Lung (tissue), 12 donors: ENCODE data around the gene TRAPPC14. TPM values are rescaled to one million over a fixed set of nuclear protein-coding genes. Genes with fewer than 3 reads are reported as not detected.
"Not testable (repeated sequence)": the region's sequence is repeated elsewhere in the genome, so short reads cannot be mapped to it uniquely, and the experiment has no call there.

Experiments
- ATAC-seq: fragments of 200-7000 bp; cut with Tn5 transposase; one replicate; pipeline ENCODE4 v1.9.1; 2020; ENCODE audit warnings: moderate number of reproducible peaks; ENCODE audit not compliant: insufficient read depth, low FRiP score
- DNase-seq, 3 donors: peaks; one replicate each; pipeline ENCODE4 v3.0.0-alpha.2; 2013 to 2017
- H3K27ac ChIP-seq, 2 donors: one replicate each; pipeline ENCODE4 v1.5.1; 2013; ENCODE audit warnings: mild to moderate bottlenecking in 2 of 2, moderate library complexity in 2 of 2, control low read depth in 1 of 2, inconsistent platforms in 1 of 2, low read depth in 1 of 2, low read length in 1 of 2
- H3K27me3 ChIP-seq, 3 donors: one replicate each; pipeline ENCODE4 v1.5.1; 2013; ENCODE audit warnings: low read length in 2 of 3; ENCODE audit not compliant: control insufficient read depth in 3 of 3, insufficient read depth in 3 of 3
- H3K36me3 ChIP-seq, 4 donors: one replicate each; pipeline ENCODE4 v1.5.1; 2013; ENCODE audit warnings: low read length in 4 of 4, mild to moderate bottlenecking in 1 of 4, moderate library complexity in 1 of 4; ENCODE audit not compliant: control insufficient read depth in 4 of 4, insufficient read depth in 4 of 4
- H3K4me1 ChIP-seq, 5 donors: one replicate each; pipeline ENCODE4 v1.5.1; 2013; ENCODE audit warnings: low read length in 5 of 5, mild to moderate bottlenecking in 2 of 5, moderate library complexity in 1 of 5; ENCODE audit not compliant: control insufficient read depth in 5 of 5, insufficient read depth in 5 of 5
- H3K4me3 ChIP-seq: one replicate; pipeline ENCODE4 v1.5.1; 2013; ENCODE audit warnings: mild to moderate bottlenecking, control low read depth, moderate library complexity
- H3K9ac ChIP-seq, 2 donors: one replicate each; pipeline ENCODE4 v1.5.1; 2013; ENCODE audit warnings: low read length in 2 of 2, control low read depth in 1 of 2; ENCODE audit not compliant: insufficient read depth in 1 of 2
- H3K9me3 ChIP-seq, 4 donors: one replicate each; pipeline ENCODE4 v1.5.1; 2013; ENCODE audit warnings: low read length in 3 of 4, mild to moderate bottlenecking in 1 of 4, moderate library complexity in 1 of 4; ENCODE audit not compliant: control insufficient read depth in 4 of 4, insufficient read depth in 3 of 4
- WGBS, 2 donors: extraction: QIAGEN DNeasy Blood & Tissue Kit; methylation state at CpG; one replicate each; pipeline ENCODE4 v1.1.7; 2013; 5-methylcytosine and 5-hydroxymethylcytosine counted together
- polyA plus RNA-seq, 2 donors: library from polyadenylated mRNA; stranded (reverse); fragments of 200-250 nt; gene quantifications; one replicate each; pipeline ENCODE4 v1.2.1, GENCODE V29; 2013
- total RNA-seq, 2 donors: library from RNA; depleted of rRNA in 1 of 2; stranded (reverse); fragments of >200 nt in 1 of 2; gene quantifications; one replicate each; pipeline ENCODE4 v1.2.1, GENCODE V29; 2014 to 2021
- TF ChIP-seq, protein P1 (sequence below): IDR thresholded peaks from 2 replicates; pipeline ENCODE4 v1.5.1; 2012; ENCODE audit warnings: mild to moderate bottlenecking; ENCODE audit errors: control extremely low read depth, extremely low read depth
- donor health status: control.
- donor health status: control.
- donor health status: Bipolar disorder and iron deficiency.
- donor health status: healthy.
- donor health status: DM: yes; HTN: yes; CAD: no.

Gene TRAPPC14
- total and polyA plus RNA-seq, 4 donors = 9.8 to 27.9 (median 19.5) TPM

DNA sequence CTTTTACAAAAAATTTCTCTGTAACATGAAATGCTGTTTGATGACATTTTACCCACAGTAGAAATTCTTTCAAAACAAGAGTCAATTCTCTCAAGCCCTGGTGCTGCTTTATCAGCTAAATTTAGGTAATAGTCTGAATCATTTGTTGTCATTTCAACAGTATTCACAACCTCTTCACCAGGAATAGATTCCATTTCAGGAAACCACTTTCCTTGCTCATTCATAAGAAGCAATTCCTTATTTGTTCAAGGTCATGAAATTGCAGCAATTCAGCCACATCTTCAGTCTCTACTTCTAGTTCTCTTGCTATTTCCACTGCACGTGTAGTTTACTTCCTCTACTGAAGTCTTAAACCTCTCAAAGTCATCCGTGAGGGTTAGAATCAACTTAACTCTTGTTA lies 33.3 kb upstream of the TRAPPC14 start:
- Histone ChIP-seq H3K9ac (no peak overlapping the region), H3K36me3 (no peaks in the 10 kb centered on the region), H3K27ac (no peak overlapping the region), H3K9me3 (no peaks in the 10 kb centered on the region), H3K4me1 (no peaks in the 10 kb centered on the region), H3K4me3 (no peak overlapping the region), H3K27me3 (no peaks in the 10 kb centered on the region)
- DNase-seq = no peak
- TF ChIP-seq, protein P1, sequence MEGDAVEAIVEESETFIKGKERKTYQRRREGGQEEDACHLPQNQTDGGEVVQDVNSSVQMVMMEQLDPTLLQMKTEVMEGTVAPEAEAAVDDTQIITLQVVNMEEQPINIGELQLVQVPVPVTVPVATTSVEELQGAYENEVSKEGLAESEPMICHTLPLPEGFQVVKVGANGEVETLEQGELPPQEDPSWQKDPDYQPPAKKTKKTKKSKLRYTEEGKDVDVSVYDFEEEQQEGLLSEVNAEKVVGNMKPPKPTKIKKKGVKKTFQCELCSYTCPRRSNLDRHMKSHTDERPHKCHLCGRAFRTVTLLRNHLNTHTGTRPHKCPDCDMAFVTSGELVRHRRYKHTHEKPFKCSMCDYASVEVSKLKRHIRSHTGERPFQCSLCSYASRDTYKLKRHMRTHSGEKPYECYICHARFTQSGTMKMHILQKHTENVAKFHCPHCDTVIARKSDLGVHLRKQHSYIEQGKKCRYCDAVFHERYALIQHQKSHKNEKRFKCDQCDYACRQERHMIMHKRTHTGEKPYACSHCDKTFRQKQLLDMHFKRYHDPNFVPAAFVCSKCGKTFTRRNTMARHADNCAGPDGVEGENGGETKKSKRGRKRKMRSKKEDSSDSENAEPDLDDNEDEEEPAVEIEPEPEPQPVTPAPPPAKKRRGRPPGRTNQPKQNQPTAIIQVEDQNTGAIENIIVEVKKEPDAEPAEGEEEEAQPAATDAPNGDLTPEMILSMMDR = no peak
- no peak for ATAC-seq
- 15 to 27% methylated on average over 2 of the region's 2 CpGs for WGBS, 2 donors

DNA sequence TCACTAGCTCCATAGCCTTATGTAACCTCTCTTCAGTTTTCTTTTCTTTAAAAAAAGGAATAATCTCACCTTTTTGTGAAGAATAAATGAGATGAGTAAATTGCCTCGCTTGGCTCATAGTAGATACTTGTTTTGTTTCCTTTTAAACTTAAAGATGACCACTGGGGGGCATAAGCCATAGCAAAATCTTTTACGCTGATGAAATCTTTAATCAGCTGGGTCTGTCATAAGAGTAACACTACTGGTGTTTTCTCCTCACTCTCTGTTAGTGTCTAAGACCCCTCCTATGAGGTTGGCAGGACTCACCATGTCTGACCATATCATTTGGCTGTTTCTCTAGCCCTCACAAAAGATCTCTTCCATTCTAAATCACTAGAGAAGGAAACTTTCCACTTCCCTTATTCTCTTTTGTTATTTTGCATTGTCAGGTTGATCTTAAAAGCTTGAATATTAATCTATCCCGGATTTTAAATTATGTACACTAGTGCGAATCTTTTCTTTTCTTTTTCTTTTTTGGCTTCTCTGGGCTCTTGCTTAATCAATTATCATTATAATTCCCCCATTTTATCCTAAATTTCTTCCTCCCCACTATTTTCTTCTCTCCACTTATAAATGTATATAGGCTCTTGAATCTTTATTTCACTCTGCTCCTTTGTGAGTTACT lies 31.7 kb upstream of the TRAPPC14 start:
- Histone ChIP-seq H3K4me1 (no peaks in the 10 kb centered on the region), H3K27ac (no peak overlapping the region), H3K9ac (no peak overlapping the region), H3K4me3 (no peak overlapping the region), H3K9me3 (no peaks in the 10 kb centered on the region), H3K36me3 (no peaks in the 10 kb centered on the region), H3K27me3 (no peaks in the 10 kb centered on the region)
- ATAC-seq (no peak), DNase-seq (peak in 2 of 3 donors; percentile 41 to 53)
- TF ChIP-seq, protein P1 = no peak
- WGBS, 2 donors = 59 to 64% methylated on average over 4 of the region's 4 CpGs

DNA sequence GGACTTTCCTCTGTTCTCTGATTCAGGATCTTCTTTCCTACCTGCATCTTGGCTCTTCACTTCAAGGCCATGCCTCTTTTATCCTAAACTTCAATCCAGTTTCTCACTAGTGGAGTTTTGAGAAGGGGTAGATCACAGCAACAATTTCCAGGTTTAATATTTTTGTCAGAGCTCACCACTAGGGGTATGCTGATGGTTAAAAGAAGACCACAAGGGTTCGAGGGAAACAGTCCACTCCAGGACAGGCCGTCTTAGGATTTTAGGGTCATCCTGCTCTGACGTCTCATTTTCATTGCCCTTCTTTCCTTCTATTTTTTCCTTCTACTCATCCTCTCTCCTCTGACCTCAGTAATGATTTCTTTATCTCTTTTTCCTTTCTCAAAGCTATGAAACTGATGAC lies 30.5 kb upstream of the TRAPPC14 start:
- TF ChIP-seq, protein P1 = no peak
- 78 to 79% methylated on average over 3 of the region's 3 CpGs for WGBS, 2 donors
- Histone ChIP-seq H3K9me3 (no peaks in the 10 kb centered on the region), H3K4me1 (no peaks in the 10 kb centered on the region), H3K9ac (no peak overlapping the region), H3K36me3 (no peaks in the 10 kb centered on the region), H3K27me3 (no peaks in the 10 kb centered on the region), H3K27ac (no peak overlapping the region), H3K4me3 (no peak overlapping the region)
- ATAC-seq (no peak), DNase-seq (no peak)

DNA sequence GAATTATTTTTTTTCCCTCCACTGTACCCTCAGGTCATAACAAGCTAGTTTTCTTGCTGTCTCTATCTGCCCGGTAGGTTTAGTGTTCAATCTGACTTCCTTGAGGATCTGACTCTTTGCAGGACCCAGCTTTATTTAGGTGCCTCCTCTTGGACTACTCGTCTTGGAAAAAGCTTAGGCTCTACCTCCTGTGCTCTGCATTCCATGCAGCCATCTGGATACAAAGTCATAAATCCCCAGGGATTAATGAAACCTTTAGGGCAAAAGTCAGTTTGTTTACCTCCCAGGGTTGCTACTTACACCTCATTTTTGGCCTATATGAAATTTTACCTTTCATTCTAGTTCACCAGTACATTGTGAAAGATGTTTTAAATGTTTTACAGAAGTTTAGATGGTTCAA lies 27.2 kb upstream of the TRAPPC14 start:
- H3K4me1 ChIP-seq = no peaks in the 10 kb centered on the region
- 79 to 91% methylated on average over 2 of the region's 2 CpGs for WGBS, 2 donors
- TF ChIP-seq, protein P1 = no peak
- ATAC-seq = no peak
- H3K9me3 ChIP-seq = no peaks in the 10 kb centered on the region
- no peak overlapping the region for H3K27ac ChIP-seq
- H3K9ac ChIP-seq = no peak overlapping the region
- no peaks in the 10 kb centered on the region for H3K36me3 ChIP-seq
- no peak for DNase-seq
- H3K4me3 ChIP-seq = no peak overlapping the region
- H3K27me3 ChIP-seq = no peaks in the 10 kb centered on the region

DNA sequence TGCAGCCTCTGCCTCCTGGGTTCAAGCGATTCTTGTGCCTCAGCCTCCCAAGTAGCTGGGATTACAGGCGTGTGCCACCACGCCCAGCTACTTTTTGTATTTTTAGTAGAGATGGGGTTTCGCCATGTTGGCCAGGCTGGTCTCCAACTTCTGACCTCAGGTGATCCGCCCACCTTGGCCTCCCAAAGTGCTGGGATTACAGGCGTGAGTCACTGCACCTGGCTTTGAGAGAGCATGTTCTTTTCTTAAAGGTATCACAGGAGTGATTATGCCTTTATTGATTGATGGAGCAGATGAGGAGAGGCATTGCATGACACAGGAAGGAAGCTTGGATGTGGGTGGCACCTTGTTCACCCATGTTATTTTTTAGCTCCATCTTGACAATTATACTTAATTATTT lies 24.6 kb upstream of the TRAPPC14 start:
- not testable (repeated sequence) for DNase-seq, ATAC-seq

More for the DNA sequence above, 24.6 kb upstream of the TRAPPC14 start:
- not testable (repeated sequence) for H3K9me3 ChIP-seq, H3K4me3 ChIP-seq, H3K4me1 ChIP-seq, H3K27me3 ChIP-seq, H3K9ac ChIP-seq, H3K36me3 ChIP-seq, H3K27ac ChIP-seq
- 91 to 97% methylated on average over 6 of the region's 6 CpGs for WGBS, 2 donors
